ENCODE data around the gene PDCD11.

DNA sequence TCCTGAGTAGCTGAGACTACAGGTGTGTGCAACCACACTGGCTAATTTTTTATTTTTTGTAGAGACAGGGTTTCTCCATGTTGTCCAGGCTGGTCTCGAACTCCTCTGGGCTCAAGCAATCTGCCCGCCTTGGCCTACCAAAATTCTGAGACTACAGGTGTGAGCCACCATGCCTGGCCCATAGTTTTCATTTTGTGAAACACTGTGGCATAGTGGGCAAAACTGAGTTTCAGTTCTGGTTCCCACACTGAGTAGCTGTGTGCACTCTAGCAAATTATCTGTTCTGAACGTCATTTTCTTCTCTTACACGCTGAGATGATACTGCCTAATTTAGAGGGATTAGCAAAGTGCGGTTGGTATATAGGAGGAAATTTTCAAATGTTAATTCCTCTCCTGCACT is 13.7 kb upstream of the PDCD11 start:
- TF ChIP-seq, protein P1, sequence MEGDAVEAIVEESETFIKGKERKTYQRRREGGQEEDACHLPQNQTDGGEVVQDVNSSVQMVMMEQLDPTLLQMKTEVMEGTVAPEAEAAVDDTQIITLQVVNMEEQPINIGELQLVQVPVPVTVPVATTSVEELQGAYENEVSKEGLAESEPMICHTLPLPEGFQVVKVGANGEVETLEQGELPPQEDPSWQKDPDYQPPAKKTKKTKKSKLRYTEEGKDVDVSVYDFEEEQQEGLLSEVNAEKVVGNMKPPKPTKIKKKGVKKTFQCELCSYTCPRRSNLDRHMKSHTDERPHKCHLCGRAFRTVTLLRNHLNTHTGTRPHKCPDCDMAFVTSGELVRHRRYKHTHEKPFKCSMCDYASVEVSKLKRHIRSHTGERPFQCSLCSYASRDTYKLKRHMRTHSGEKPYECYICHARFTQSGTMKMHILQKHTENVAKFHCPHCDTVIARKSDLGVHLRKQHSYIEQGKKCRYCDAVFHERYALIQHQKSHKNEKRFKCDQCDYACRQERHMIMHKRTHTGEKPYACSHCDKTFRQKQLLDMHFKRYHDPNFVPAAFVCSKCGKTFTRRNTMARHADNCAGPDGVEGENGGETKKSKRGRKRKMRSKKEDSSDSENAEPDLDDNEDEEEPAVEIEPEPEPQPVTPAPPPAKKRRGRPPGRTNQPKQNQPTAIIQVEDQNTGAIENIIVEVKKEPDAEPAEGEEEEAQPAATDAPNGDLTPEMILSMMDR (IDR thresholded peaks at IDR 0.05; ENCODE audit: insufficient read depth, low read depth, low read length): no peak
- no peak for TF ChIP-seq EZH2 (IDR thresholded peaks at IDR 0.05; ENCODE audit: insufficient read depth, low read length)

Measured in astrocyte (in vitro differentiated cells and primary cell).